Effector memory CD4-positive, alpha-beta T cell (primary cell): Measurements from ENCODE around the gene VAMP5.
A peak's percentile ranks its signal among the peaks of the same experiment; 100 is the strongest.
"Not testable (repeated sequence)": the region's sequence is repeated elsewhere in the genome, so short reads cannot be mapped to it uniquely, and the experiment has no call there.

Experiments used
- DNase-seq, 3 donors: peaks; one replicate each; pipeline ENCODE4 v3.0.0-alpha.2; 2020
- H3K27ac ChIP-seq: 2 replicates; pipeline ENCODE4 v1.7.0; 2013; ENCODE audit warnings: mild to moderate bottlenecking, low read length, moderate library complexity; ENCODE audit not compliant: insufficient read depth, poor library complexity, severe bottlenecking
- H3K27me3 ChIP-seq: replicated peaks from 2 replicates; pipeline ENCODE4 v1.7.0; 2013; ENCODE audit warnings: mild to moderate bottlenecking, low read length; ENCODE audit not compliant: insufficient read depth, control insufficient read depth, poor library complexity, severe bottlenecking
- H3K36me3 ChIP-seq: 2 replicates; pipeline ENCODE4 v1.7.0; 2013; ENCODE audit warnings: mild to moderate bottlenecking, low read length, moderate library complexity; ENCODE audit not compliant: control insufficient read depth, insufficient read depth
- H3K4me1 ChIP-seq: 2 replicates; pipeline ENCODE4 v1.7.0; 2013; ENCODE audit warnings: low read length, mild to moderate bottlenecking; ENCODE audit not compliant: control insufficient read depth, insufficient read depth, poor library complexity, severe bottlenecking
- H3K4me3 ChIP-seq: 2 replicates; pipeline ENCODE4 v1.7.0; 2013; ENCODE audit warnings: low read length, low read depth, mild to moderate bottlenecking; ENCODE audit not compliant: insufficient read depth, poor library complexity, severe bottlenecking
- H3K9me3 ChIP-seq: 2 replicates; pipeline ENCODE4 v1.7.0; 2013; ENCODE audit warnings: mild to moderate bottlenecking, low read length, moderate library complexity; ENCODE audit not compliant: control insufficient read depth

Gene VAMP5

DNA sequence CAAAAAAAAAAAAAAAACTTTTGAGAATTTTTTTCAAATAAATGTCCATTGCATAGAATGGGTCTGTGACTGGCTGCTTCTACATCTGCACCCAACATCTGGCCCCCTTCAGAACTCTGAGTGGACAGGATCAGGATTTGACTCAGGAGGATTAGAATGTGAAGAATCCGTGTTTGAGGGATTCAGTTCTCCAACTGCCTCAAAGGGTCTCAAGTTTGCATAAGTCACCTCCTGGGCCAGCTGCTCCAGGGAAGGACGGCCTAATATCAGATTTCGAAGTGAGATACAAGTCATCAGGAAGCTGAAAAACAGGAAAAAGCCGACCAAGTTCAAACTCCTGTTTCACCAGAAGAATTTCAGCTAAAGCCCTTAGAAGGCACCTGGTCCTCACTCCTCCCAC lies 34.4 kb upstream of the VAMP5 start:
- H3K27ac ChIP-seq, result no peak overlapping the region
- H3K27me3 ChIP-seq, result no peaks in the 10 kb centered on the region
- H3K9me3 ChIP-seq, result no peaks in the 10 kb centered on the region
- no peak for DNase-seq
- no peak overlapping the region for H3K4me3 ChIP-seq
- no peaks in the 10 kb centered on the region for H3K4me1 ChIP-seq
- H3K36me3 ChIP-seq, result peaks cover 54% of the 10 kb centered on the region

DNA sequence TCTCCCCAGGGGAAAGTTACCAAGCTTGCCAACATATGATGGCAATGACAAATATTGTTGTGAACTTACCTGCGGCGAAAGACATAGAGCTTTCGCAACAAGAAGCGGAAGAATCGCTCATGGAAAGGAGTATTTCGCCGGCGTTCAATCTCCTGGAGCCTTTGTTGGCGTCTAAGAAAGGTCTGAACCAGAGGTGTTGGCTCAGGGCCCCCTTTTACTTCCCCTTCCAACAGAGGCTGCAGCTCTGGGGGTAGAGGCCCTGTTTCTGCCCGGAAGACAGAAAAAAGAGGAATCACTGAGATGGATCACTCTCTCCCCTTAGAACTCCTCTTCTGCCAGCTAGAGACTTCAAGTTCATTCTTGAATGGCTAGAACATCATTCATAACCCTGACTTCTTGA lies 33.7 kb upstream of the VAMP5 start:
- Histone ChIP-seq H3K9me3 (no peaks in the 10 kb centered on the region), H3K27ac (no peak overlapping the region), H3K36me3 (peaks cover 56% of the 10 kb centered on the region), H3K4me1 (no peaks in the 10 kb centered on the region), H3K27me3 (no peaks in the 10 kb centered on the region), H3K4me3 (no peak overlapping the region)
- DNase-seq, result no peak

DNA sequence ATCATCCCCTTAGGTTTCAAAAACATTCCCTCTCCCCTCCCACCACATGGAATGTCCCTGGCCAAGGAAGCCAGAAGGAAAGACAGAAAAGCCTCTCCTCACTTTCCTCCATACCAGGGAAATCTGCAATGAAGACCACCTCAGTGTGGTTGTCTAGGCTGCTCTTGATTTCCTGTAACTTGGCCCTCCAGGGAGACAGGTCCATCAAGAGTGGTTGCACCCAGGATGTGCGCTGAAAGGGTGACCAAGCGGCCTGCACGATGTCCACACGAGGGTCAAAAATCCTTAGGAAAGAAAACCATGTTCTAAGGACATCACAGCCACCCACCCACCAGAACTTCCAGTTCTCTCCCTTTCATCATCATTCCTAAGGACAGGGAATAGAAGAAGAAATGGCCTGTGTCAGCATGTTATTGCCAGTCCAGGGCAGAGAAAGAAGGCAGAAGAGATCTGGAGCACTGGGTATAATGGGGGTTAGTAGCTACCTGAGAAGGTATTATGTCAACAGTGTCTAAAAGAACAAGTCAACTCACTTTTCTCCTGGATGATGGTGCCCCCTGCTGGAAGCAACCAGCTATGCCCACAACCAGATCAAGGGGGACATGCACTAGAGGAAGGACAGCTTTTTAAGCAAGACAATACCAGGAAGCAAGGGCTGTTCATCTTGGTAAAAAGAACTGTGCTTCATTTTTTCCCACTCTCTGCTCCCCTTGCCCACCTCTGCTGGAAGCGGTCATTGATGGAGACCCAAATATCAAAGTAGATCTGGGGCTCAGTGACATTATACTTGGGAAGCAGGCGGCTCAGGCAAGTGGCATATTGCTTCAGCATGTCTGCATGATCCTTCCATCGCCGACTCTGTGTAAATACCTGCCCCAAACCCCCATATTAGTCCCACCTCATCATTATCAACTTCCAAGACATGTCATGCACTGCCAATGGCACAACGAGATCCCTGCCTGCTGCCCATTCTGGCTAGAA lies 32.2 kb upstream of the VAMP5 start:
- DNase-seq, result peak; percentile 76 to 80 (median 77)
- H3K27ac ChIP-seq, result no peak overlapping the region
- peaks cover 60% of the 10 kb centered on the region for H3K36me3 ChIP-seq
- H3K27me3 ChIP-seq, result no peaks in the 10 kb centered on the region
- no peak overlapping the region for H3K4me3 ChIP-seq
- no peaks in the 10 kb centered on the region for H3K4me1 ChIP-seq
- no peaks in the 10 kb centered on the region for H3K9me3 ChIP-seq

DNA sequence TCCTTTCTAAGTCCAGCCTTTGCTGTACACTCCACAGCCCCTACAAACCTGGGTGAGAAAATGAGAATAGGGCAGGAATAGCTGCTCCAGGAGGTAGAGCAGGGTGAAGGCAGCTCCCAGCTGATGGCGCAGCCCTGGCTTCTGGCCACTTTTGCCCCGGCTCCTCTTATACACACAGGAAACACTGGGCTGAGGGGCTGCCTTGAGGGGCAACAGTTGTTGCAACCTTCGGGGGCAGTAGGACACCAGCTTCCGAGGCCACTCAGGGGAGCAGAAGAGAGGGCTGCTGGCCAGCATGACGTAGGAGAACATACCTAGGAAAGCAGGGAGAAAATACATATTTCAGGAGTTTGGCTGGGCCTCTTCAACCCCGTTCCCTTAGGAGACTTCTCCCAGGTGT lies 31.0 kb upstream of the VAMP5 start:
- DNase-seq, result no peak
- Histone ChIP-seq H3K4me3 (no peak overlapping the region), H3K36me3 (peaks cover 65% of the 10 kb centered on the region), H3K9me3 (no peaks in the 10 kb centered on the region), H3K27me3 (no peaks in the 10 kb centered on the region), H3K27ac (no peak overlapping the region), H3K4me1 (no peaks in the 10 kb centered on the region)

DNA sequence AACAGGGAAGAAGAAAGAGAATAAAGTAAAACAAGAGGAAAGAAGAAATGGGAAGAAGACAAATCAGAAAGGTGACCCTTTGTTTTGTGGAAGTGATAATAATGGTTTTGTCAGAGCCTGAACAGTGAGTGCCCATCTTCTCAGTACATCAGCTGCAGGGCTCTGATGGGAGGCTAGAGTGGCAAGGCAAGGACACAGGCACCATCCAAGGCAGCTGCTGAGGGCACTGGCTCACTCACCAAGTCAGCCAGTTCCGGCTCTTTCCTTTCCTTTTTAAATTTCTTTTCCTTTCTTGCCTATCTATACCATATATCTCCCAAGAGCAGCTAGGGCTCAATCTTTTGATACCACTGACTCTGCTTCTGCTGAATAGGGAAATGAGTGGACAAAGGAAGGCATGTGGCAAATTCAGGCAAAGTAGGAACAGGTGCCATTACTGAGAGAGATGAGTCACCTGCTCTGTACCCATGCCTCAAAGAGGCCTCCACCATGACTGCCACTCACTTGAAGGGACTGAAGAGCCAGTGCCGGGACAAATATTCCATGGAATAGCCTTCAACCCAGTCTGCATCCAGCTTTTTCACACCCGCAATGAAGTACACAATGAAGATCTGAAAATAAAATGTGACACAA lies 29.1 kb upstream of the VAMP5 start:
- peaks cover 62% of the 10 kb centered on the region for H3K36me3 ChIP-seq
- DNase-seq, result no peak

DNA sequence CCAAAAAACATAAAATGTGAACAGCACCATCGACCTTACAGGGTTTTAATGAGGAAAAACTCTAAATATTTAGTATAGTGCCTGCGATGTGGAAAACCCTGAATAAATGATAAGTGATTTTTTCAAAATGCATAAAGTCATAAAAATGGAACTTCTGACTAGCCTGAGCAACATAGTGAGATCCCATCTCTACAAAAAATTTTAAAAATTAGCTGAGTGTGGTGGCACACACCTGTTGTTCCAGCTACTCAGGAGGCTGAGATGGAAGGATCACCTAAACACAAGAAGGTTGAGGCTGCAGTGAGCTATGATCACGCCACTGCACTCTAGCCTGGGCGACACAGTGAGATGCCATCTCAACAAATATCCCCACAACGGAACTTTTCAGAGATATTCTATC lies 27.1 kb upstream of the VAMP5 start:
- no peaks in the 10 kb centered on the region for H3K27me3 ChIP-seq
- no peaks in the 10 kb centered on the region for H3K9me3 ChIP-seq
- DNase-seq, result no peak
- no peak overlapping the region for H3K27ac ChIP-seq
- no peak overlapping the region for H3K4me3 ChIP-seq
- H3K36me3 ChIP-seq, result peaks cover 44% of the 10 kb centered on the region
- H3K4me1 ChIP-seq, result peaks cover 10% of the 10 kb centered on the region

More for the DNA sequence above, 29.1 kb upstream of the VAMP5 start:
- Histone ChIP-seq H3K27me3 (no peaks in the 10 kb centered on the region), H3K4me1 (peaks cover 3% of the 10 kb centered on the region), H3K27ac (no peak overlapping the region), H3K9me3 (no peaks in the 10 kb centered on the region), H3K4me3 (no peak overlapping the region)

DNA sequence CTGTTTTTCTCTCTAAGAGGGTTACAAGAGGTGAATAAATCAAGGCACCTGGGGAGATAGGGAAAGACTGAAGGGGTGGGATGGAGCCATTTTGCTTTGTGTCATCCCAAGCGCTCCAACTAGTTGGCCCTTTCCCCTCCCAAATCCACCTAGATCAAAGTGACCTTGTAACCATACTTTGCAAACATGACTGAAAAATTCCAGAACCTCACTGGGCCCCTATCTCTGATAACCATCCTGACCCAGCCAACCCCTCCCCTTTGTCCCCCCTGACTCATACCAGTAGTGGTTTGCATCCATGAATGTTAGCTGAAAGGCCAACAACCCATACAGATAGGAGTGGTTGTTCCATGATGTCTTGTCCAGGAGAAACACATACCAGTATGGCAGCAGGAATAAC lies 26.1 kb upstream of the VAMP5 start:
- H3K27me3 ChIP-seq, result no peaks in the 10 kb centered on the region
- peaks cover 10% of the 10 kb centered on the region for H3K4me1 ChIP-seq
- H3K9me3 ChIP-seq, result no peaks in the 10 kb centered on the region
- peaks cover 38% of the 10 kb centered on the region for H3K36me3 ChIP-seq
- no peak for DNase-seq
- H3K27ac ChIP-seq, result no peak overlapping the region
- no peak overlapping the region for H3K4me3 ChIP-seq

DNA sequence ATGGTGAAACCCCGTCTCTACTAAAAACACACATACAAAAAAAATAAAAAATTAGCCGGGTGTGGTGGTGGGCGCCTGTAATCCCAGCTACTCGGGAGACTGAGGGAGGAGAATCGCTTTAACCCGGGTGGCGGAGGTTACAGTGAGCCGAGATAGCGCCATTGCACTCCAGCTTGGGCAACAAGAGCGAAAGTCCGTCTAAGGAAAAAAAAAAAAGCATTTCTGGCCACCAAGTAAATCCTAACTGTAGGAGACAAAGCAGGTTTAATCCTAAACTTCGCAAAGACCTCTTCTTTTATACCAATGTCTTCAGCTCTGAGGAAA lies 23.9 kb upstream of the VAMP5 start:
- not testable (repeated sequence) for H3K9me3 ChIP-seq, H3K4me1 ChIP-seq, DNase-seq, H3K27me3 ChIP-seq
- peaks cover 17% of the 10 kb centered on the region for H3K36me3 ChIP-seq
- peak overlapping the region; percentile 79 for H3K27ac ChIP-seq
- H3K4me3 ChIP-seq, result peak overlapping the region; percentile 90

DNA sequence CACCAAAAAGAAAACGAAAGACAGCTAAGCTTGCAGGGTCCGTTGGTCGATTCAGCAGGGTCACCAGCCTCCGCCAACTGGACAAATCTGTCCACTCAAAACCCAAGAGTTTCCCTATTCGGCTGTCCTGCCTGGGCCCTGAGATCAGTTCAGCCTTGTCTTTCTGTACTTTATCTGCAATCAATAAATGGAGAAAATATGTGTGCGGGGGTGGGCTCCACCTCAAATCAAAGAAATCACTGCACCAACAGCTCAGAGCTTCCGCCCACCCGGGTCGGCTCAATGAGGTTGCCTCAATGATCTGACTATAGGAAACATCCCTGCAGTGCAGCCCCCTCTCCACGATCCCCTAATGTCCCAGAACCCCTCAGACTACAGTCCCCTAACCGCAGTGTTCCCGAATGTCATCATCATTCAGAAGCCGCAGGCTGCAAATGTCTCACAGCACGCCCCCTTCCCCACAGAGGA lies 23.4 kb upstream of the VAMP5 start:
- Histone ChIP-seq H3K4me3 (peak overlapping the region; percentile 90), H3K4me1 (peaks cover 10% of the 10 kb centered on the region), H3K9me3 (no peaks in the 10 kb centered on the region), H3K27ac (peak overlapping the region; percentile 79), H3K27me3 (no peaks in the 10 kb centered on the region), H3K36me3 (peaks cover 12% of the 10 kb centered on the region)
- no peak for DNase-seq
